ENCODE data around the gene PROCR.
"Not testable (repeated sequence)": the region's sequence is repeated elsewhere in the genome, so short reads cannot be mapped to it uniquely, and the experiment has no call there.

The PROCR gene

GRCh38 chr20:35165221-35166185, 6.4 kb upstream of the PROCR start:
- no peak for DNase-seq

DNA sequence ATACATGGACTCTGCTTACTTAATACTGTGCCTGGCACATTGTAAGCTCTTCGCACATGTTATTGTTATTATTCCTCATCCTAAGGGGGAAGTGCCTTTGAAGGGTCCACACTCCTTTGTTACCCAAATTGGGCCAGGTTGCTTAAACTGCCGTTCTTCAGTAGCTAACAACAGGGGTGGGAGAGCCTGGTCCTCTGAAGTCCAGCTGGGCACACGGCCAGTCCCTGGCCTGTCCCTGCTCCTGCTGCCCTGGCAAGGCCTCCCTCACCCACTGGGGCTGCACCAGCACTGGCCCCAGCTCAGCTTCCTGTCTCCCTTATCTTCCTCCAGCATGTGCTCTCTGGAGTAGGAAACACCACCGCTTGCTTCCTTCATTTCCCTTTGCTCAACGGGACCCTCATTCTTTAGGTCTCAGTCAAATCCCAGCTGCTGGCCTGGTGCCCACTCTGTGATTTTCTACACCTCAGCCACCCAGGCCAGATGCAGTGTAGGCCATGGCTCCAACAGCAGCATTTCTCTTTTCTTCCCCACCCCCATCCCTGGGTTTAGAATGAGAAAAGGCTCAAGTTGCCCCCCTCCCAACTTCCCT, 5.5 kb upstream of the PROCR start:
- peak; percentile 53 for DNase-seq

DNA sequence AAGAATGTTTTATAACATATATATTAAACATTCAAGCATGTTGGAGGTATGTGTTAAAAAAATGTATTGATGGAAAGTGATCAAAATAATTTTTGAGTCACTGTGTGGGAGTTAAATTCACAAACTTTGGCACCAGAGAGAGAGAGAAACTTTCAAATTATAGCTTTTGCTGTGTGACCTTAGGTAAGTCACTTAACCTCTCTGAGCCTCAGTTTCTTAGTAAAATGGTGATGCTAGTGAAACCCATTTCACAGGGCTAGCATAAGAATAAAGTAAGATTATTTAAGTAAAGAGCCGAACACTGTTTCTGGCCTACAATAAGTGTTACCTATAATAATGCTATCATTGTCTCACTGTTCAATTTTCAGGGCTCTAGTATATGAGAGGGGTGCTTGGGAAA, 4.1 kb upstream of the PROCR start:
- DNase-seq: no peak

DNA sequence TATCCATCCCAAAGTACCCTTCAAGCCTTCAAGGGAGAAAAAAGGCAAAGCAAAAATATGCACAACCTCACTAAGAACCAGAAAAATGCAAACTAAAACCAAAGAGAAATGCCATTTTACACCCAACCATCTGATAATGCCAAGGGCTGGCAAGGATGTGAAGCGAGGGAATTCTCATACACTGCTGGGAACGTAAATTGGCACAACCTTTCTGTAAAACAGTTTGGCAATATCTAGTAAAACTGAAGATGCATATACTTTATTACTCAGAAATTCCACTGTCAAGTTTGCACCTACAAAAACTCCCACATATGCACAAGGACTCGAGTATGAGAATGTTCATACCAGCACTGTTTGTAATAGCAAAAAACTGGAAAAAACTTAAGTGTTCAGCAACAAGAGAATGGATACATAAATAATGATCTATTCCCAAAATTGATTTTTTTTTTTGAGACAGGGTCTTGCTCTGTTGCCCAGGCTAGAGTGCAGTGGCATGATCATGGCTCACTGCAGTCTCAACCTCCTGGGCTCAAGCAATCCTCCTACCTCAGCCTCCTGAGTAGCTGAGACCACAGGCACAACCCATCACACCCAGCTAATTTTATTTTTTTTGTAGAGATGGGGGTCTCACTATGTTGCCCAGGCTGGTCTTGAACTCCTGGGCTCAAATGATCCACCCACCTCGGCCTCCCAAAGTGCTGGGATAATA, 3.0 kb upstream of the PROCR start:
- DNase-seq: not testable (repeated sequence)

DNA sequence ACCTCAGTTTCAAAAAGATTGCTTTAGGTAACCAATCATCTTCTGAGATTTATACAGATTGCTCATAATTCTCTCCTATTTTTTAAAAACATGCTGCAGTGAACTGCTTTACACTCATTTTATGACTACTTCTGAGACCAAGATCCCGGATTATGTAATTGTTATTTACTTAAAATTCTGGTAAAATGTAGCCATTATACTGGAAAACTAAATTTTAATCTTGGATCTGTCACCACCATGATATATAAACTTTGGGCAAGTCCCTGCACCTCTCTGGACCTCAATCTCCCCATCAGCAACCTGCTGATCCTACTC, 477 bp upstream of the PROCR start:
- DNase-seq: no peak

DNA sequence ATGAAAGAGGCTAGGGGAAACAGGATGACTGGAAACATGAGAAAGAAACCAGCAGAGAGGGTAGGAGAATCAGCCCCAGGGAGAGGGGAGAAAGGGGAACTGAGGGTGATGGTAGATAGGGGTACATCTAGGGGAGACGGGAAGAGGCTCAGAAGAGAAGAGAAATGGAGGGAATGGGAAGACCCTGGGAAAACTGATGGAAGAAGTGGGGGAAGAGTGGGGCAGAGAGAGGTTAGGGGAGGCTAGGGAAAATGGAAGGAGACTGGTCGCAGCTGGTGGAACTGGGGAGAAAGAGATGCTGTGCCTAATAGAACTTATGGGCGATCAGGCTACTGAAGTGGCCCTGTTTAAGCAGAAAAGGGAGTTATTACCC, 548 bp downstream of the PROCR start:
- DNase-seq: no peak

DNA sequence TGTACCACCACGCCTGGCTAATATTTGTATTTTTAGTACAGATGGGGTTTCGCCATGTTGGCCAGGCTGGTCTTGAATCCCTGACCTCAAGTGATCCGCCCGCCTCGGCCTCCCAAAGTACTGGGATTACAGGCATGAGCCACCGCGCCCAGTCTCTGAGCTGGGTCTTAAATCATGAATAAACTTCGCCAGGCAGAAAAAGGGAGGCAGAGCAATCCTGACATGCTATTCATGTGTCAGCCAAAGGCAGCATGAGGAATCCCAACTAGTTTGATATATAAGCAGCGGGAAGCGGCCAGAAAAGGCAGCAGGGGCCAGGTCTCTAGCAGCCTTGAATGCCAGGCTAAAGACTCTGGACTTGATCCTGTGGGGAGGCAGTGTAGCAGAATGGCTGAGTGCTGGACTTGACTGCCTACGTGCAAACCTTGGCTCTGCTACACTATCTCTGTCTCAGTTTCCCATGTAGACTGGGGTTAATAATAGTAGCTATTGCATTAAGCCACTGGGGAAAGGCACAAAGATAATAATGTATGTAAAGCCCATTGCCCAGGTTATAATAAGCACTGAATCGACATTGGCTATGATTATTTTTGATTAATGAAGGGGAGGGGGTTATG, 1.8 kb downstream of the PROCR start:
- DNase-seq: no peak

GRCh38 chr20:35174458-35175216, 2.8 kb downstream of the PROCR start:
- peak; percentile 61 for DNase-seq

- DNase-seq: no peak
These were observed 4.3 kb downstream of the PROCR start for GRCh38 chr20:35176132-35176531.

DNA sequence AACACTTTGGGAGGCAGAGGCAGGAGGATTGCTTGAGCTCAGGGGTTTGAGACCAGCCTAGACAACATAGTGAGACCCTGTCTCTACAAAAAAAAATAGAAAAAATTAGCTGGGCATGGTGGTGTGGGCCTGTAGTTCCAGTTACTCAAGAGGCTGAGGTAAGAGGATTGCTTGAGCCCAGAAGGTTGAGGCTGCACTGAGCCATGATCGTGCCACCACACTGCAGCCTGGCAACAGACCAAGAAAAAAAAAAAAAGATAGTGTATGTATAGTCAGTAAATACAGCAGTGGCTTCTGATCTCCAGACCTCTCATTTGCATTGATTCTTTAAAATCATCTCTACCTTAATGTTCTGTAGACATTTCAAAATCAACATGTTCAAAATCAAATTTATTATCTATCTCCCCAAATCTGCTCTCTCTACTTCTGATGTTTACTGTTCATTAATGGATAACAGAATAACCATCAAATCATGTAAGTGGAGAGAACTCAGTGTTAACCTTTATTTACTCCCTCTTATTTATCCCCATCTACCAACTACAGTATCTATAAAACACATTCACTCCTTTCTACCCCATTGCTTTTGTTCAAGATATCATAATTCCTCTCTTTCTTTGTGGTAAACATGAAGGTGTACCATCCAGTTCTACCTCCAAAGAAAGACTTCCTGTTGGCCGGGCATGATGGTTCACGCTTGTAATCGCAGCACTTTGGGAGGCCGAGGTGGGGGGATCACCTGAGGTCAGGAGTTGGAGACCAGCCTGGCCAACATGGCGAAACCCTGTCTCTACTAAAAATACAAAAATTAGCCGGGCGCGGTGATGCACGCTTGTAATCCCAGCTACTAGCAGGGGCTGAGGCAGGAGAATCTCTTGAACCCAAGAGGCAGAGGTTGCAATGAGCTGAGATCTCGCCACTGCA, 7.7 kb downstream of the PROCR start:
- DNase-seq: no peak

DNA sequence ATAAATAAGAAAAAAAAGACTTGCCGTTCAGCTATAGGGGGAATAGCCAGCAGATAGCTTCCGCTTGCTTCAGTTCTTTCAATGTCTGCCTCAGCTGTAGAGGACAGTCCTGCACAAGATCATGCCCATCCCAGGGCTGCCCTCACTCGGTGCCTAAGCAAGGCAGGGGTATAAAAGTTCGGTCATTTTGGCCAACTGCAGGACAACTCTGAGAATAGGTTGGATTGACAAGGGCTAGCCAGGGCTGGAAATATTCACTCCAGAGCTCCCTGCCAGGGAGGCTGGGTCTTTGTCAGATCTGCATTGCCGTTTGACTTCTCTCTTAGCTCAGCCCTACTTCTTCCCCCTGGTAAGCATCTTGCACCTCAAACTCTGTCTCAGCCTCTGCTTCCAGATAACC, 8.4 kb downstream of the PROCR start:
- DNase-seq: no peak

- no peak for DNase-seq
These were observed 9.9 kb downstream of the PROCR start for GRCh38 chr20:35181731-35182130.

DNA sequence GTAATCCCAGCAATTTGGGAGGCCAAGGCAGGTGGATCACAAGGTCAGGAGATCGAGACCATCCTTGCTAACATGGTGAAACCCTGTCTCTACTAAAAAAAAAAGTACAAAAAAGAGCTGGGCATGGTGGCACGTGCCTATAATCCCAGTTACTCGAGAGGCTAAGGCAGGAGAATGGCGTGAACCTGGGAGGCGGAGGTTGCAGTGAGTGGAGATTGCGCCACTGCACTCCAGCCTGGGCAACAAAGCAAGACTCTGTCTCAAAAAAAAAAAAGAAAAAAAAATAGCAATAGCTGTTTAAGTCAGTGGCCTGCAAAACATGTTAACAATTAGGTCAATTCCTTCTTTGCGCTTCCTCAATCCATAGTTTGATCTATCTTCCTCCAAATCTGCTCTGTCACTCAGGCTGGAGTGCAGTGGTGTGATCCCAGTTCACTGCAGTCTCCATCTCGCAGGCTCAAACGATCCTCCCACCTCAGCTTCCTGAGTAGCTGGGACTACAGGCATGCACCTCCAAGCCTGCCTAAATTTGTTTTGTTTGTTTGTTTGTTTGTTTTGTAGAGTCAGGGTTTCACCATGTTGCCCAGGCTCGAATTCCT, 14.9 kb downstream of the PROCR start:
- not testable (repeated sequence) for DNase-seq

GRCh38 chr20:35187584-35188190, 15.8 kb downstream of the PROCR start:
- DNase-seq: no peak

GRCh38 chr20:35189223-35189622, 17.4 kb downstream of the PROCR start:
- not testable (repeated sequence) for DNase-seq

DNA sequence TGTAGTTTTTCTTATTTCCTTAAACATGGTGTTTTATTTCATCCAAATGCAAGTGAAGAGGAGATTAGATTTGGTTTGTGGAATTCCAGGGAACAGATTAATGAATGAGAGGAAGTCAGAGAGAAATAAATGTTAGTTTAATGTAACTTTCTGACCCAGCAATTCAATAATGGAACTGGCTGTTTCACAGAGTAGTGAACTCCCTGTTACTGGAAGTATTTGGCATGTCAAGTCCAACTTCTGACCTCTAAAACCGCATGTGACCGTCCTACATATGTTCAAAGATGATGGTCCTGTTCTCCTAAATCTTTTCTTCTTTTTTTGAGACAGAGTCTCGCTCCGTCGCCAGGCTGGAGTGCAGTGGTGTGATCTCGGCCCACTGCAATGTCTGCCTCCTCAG, 18.7 kb downstream of the PROCR start:
- no peak for DNase-seq

- DNase-seq: no peak
These were observed 19.7 kb downstream of the PROCR start for GRCh38 chr20:35191419-35192117.

DNA sequence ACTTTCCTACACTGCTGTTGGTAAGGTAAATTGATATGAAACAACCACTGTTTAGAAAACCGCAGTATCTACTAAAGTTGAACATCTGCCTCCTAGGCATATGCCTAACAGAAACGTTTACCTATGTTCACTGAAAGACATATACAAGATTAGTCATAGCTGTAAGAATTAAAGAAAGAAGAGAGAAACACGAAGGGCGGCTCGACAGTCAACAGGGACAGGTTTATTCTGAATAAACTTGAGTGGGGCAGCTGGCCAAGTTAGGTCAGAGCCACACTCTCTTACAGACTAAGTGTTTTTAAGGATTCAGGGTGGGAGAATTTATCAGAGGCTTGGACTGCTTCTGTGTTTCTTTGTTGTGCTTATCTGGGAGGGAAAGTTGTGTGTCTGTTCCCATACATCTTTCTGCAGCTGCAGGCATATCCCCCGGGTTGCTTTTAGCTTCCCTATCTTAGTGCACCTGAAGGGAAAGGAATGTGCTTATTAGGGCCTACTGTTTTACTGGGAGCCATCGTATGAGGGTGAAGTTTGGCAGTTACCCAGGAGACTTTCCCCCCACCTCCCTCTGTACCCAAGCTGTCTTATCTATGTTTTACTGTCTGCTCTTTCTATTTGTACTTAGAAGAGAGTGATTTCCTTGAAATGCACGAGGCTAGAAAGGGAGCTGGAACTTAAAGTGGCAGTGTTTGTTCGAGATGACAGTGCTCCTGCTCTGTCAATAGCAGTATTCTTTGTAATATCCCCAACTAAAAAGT, 20.4 kb downstream of the PROCR start:
- DNase-seq: no peak

Data from right hindlimb (tissue), 1 donor.